ENCODE data around the gene DENND1A.

- no peak for TF ChIP-seq MAX (IDR thresholded peaks at IDR 0.05)
- TF ChIP-seq CTCF (IDR thresholded peaks at IDR 0.05; ENCODE audit: low read depth, low read length, missing input control): no peak
- TF ChIP-seq, protein P1, sequence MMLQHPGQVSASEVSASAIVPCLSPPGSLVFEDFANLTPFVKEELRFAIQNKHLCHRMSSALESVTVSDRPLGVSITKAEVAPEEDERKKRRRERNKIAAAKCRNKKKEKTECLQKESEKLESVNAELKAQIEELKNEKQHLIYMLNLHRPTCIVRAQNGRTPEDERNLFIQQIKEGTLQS (IDR thresholded peaks at IDR 0.05): no peak
- TF ChIP-seq GABPA (IDR thresholded peaks at IDR 0.05 in 1 of 2, conservative IDR thresholded peaks at IDR 0.05 in 1 of 2): no peak
- no peak for TF ChIP-seq TAF1 (conservative IDR thresholded peaks at IDR 0.05)
- TF ChIP-seq, protein P2, sequence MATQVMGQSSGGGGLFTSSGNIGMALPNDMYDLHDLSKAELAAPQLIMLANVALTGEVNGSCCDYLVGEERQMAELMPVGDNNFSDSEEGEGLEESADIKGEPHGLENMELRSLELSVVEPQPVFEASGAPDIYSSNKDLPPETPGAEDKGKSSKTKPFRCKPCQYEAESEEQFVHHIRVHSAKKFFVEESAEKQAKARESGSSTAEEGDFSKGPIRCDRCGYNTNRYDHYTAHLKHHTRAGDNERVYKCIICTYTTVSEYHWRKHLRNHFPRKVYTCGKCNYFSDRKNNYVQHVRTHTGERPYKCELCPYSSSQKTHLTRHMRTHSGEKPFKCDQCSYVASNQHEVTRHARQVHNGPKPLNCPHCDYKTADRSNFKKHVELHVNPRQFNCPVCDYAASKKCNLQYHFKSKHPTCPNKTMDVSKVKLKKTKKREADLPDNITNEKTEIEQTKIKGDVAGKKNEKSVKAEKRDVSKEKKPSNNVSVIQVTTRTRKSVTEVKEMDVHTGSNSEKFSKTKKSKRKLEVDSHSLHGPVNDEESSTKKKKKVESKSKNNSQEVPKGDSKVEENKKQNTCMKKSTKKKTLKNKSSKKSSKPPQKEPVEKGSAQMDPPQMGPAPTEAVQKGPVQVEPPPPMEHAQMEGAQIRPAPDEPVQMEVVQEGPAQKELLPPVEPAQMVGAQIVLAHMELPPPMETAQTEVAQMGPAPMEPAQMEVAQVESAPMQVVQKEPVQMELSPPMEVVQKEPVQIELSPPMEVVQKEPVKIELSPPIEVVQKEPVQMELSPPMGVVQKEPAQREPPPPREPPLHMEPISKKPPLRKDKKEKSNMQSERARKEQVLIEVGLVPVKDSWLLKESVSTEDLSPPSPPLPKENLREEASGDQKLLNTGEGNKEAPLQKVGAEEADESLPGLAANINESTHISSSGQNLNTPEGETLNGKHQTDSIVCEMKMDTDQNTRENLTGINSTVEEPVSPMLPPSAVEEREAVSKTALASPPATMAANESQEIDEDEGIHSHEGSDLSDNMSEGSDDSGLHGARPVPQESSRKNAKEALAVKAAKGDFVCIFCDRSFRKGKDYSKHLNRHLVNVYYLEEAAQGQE (IDR thresholded peaks at IDR 0.05): no peak
- no peak for TF ChIP-seq FOXA1 (IDR thresholded peaks at IDR 0.05)
- TF ChIP-seq JUND (IDR thresholded peaks at IDR 0.05): no peak
- no peak for TF ChIP-seq ZBTB33 (IDR thresholded peaks at IDR 0.05)
- TF ChIP-seq RAD21 (IDR thresholded peaks at IDR 0.05): no peak
- no peak for TF ChIP-seq YY1 (IDR thresholded peaks at IDR 0.05)
Observed at GRCh38 chr9:123470991-123471770, 458.7 kb downstream of the DENND1A start.
